GM19455 (cell line): Measurements from ENCODE around the gene CADM2.

Source experiments
- ATAC-seq: cut with Tn5 transposase; IDR thresholded peaks from one replicate; pipeline ENCODE4 v1.9.1; 2021; ENCODE audit not compliant: unreplicated experiment

Gene CADM2

DNA sequence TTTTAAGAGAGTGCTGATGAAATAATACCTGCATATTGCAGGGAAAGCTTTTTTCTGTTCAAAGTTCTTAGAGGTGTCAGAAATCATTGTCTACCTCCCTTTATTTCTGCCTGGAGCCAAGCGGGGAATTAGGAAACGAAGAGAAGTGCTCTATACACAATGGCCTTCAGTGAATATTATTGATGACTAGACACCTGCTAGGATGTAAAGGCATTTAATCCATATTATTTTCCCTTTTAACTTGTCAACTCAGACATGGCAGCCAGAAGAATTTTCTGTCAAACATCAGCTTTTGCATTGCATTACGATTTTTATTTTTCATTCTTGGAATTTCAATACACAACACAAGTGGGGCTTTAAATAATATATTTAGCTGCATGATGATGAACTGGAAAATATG, 24.7 kb downstream of the CADM2 start:
- no peak for ATAC-seq

DNA sequence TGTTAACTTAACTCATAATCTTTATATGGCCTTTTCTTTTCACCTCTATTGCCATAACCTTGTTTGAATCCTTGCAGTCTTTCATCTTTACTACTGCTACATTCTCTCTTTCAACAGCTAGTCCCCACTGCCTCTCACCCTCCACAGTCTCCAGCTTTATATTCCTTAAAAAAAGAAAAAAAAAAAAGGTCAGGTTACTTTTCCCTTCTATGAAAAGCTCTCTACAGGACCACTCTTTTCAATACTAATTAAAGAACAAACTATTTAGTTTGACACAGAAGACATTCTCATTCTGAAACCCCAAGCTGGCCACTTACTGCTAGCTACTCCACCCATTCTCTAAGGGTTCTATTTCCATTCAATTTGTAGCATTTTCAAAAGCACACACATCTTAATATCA, 25.6 kb downstream of the CADM2 start:
- ATAC-seq = no peak

DNA sequence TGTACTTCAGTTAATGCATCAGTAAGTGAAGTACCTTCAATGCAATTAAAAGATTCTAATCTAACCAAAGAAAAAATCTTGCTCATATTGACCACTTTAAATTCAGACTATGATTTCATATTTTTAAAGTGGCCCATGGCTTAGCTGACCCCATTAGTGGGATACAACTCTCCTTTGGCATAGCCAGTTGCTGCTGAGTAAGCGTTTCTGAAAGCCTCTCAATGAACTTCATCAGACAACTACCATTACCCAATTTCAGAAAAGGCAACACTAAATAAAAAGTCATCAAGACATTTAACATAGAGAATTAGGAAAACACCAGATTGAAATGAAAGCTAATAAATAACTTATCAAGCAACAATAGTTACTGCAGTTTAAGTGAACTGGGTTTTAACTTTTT, 27.0 kb downstream of the CADM2 start:
- ATAC-seq = no peak

DNA sequence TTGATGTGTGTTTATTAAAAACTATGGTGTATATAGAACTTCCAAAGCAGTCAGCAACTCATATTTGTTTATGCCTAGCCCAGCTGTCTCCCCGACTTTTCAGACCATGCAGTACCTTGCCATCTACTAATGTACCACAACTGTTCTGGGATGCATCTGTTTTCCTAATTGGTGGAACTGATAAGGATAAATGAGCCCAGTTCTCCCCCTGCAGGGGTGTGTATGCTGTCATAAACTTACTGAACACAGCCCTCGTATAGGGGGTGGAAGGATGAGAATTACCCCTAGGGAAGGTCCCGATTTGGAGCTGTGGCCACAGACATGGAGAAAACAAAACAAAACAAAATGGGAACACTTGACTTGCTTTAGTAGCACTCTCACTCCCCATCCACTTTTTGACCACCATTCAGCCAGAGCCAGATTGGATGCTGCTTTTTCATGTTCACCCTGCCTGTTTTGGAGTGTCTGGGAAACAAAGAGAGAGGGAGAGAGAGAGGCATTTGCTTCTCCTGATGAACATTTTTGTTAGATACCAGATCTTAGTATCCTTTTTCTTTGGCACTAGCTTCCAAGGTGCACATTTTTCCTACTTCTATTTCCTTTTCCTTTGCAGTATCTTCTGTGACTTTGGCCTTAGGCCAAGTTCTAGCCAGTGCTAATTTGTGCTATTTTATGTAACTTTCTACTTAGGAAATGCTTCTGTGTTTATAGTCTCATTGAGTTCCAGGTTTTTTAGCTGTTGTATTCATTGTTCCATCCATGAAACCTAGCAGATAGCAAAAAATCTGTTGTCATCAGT, 29.1 kb downstream of the CADM2 start:
- ATAC-seq = no peak

DNA sequence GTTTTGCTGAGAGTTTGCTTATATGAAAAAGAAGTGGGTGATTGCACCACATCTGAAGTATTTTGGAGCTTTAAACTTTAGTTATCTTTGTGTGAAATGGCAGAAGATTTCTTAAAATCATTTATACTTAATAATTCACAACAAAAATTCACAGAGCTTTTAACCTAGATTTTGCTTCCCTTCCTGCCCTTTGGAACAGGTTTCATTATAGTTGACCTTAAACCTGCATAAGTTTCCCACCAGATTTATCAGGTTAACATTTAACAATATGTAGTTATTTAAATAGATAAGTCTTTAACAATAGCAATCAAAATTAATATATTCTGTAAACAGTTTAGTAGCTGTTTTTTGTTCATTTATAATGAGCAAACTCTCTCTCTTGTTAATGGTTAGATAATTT, 30.3 kb downstream of the CADM2 start:
- no peak for ATAC-seq

DNA sequence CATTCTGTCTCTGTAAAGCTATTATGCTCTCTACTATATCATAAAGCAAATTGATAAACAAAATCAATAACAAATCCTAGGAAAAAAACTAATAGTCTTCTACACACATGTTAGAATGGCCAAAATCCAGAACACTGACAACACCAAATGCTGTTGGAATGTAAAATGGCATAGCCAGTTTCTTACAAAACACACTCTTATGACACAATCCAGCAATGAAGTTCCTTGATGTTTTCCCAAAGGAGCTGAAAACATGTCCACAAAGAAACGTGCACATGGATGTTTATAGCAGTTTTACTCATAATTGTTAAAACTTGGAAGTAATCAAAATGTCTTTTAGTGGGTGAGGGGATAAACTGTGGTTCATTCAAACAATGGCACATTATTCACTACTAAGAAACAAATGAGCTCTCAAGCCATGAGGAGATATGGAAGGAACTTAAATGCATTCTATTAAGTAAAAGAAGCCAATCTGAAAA, 32.7 kb downstream of the CADM2 start:
- no peak for ATAC-seq

DNA sequence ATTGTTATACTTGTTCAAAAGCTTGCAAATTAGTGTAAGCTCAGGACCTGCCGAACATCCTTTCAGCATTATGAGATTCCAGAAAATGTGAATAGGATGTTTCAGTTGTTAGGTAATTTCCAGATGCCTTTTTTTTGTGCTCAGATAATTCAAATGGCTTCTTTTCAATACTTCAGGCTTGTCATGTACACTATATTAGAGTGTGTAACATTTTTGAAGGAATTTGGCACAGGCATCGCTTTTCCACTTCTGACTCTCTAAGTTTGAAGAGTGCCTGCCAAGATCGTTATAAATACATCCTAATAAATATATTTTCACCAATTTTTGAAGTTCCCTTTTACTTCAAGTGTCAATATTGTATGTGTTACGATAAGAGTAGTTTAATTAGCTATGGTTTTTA, 35.2 kb downstream of the CADM2 start:
- no peak for ATAC-seq

DNA sequence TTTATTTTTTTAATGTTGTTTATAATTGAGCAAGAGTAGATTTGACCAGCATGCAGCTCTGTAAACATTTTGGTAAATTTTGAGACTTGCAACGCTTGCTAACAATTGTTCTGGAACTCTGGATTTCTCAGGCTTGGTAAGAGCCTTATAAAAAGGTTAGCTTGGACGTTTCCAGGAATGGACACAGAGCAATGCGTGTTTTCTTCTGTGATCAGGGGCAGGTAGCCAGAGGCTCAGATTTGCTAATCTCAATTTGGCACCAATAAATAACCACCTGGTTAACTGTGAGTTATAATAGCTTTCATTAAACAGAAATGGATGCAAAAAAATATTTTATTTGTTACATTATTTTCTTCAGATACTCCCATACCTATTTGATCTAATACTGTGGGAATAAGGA, 39.8 kb downstream of the CADM2 start:
- ATAC-seq = no peak

DNA sequence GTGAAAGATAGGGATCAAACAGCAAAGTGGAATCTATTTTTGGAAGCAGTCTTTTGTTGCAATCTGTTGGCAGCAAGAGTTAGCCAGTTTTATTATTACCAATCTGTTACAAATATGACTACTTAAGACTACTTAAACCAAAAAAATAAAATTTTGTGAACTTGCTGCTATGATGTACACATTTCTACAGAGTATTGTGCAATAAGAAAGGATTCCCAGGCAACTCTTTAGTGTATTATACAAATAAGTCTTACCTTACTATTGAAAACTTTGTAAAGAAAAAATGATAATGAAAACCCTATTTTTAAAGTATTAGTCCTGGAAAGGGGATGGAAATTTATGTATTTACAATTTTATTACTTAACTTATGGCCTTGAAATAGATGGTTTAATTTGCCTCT, 44.7 kb downstream of the CADM2 start:
- no peak for ATAC-seq

DNA sequence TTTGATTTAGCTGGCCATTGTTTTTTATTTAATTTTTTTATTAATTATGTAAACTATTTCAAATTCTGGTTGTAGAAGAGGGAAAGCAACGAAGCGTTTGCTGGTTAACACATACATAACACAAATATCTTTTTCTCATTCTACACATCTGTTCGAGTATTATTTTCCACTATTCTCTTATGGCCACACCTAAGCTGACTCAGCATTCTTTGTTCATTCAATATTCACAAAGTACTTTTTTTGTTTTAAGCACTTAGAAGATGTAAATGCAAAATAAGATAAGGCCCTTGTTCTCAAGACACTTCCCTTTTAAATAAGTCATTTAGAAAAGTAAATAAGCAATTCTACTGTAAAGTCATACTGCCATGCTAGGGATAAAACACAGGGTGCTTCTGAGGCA, 45.4 kb downstream of the CADM2 start:
- ATAC-seq = no peak

DNA sequence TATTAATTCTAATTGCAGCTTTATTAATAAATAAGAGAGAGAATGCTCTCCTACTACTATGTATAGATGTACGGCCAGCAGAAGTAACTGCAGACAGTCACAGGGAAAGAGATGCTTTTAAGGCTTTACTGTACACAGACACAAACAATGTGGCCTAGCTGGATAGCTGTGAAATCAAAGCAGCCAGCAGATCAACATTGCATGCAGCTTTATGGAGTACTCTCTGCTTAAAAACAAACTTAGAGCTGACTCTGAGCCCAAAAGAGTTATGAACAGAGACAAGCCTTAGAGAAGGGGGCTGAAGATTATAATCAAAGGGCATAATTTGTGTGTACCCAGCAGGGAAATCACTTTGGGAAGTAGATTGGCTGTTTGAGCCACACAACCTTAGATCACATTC, 47.2 kb downstream of the CADM2 start:
- ATAC-seq = no peak

DNA sequence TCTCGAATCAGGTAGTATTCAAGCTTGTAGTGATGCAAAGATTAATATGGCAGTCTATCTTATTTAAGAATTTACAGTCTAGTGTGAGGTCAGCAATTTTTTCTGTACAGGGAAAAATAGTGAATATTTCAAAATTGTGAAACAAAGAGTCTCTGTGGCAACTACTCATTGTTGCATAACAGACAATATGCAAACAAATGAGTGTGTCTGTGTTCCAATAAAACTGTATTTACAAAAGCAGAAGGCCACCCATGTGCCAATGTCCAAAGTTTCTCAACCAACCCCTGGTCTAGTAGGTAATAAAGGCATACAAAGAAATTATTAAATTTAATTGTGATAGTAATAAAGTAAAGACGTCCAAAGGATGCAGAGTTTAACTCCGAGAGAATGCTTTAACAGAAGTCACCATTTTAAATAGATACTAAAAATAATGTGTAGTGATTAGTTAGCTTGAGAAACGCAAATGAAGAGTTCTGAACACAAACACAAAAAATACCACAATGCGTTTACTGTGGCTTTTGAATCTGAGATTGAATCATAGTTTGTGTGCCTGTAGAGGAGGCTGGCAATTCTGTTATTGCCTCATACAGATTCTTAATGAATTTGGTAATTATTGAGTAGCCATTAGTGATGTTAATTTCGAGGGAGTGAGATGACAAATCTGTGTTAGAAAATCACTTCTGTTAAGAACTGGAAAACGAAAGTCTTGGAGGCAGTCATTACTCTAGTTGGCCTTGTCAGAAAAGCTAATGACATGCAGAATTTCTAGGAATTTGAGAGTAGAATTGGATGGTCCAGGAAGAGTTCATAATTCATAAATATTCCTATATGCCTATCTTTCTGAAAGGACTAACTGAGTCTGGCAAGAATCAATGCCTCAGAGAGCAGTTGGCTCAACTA, 48.7 kb downstream of the CADM2 start:
- no peak for ATAC-seq

DNA sequence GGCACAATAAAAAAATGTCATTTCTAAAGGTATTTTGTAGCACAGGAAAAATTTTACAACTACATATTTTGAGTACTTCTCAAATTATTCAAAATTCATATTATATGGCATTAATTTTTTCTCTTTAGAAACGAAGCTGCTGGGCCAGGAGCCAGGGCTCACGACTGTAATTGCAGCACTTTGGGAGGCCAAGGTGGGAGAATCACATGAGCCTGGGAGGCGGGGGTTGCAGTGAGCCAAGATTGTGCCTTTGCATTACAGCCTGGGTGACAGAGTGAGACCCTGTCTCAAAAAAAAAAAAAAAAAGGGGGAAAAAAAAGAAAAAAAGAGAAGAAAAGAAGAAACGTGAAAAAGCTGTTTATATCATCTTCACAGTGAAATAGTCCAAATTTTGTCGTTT, 62.0 kb downstream of the CADM2 start:
- no peak for ATAC-seq

DNA sequence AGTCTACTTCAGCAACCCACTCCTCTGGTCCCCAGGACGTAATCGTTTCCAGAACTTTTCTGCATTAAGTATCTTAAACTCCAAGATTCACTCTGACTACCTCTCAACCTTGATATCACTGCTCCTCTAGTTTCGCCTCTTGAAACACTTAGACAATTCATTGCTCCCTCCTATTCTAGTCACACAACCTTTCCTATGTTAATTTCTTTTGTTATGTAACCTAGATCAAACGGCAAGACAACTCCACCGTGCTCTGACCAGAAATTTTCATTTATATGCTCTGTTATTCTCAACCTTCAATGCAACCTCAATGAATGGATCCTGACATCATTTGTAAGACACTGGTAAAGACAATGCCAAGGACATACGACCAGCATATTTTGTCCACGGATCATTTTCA, 71.3 kb downstream of the CADM2 start:
- no peak for ATAC-seq

DNA sequence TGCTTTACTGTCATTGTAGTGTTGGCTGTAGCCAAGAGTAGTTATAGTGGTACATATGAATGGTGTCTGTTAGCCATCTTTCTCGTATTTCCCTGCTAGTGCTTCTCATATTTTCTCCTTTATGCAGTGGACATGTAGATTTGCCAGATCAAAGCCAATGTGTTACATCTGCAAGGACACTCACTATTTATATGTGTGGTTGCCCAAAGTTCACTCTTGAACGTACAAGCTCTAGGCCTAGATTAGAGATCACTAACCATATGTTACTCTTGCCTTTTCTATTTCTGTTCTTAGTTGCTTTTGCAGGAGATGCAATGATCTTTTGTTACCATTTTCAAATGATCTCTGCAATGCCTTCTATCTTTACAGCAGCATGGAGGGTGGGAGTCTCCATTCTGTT, 78.4 kb downstream of the CADM2 start:
- ATAC-seq = no peak

DNA sequence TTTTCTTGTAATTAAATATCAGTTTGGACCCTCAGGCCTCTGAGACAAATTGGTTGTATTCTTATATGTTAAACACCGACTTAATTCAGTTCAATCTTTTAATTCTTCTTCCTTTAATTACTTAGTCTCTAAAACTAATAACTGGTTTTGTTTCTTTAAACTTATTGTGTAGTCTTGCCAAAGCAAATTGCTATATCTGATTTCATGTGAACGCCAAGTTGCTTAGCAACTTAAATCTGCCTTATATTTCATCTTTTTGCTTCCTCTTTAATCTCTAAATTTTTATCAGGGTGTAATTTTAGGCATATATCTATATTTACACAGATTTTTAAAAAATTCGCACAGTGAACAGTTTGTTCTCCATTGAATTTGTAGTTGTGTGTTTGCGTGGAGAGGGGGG, 82.2 kb downstream of the CADM2 start:
- no peak for ATAC-seq

DNA sequence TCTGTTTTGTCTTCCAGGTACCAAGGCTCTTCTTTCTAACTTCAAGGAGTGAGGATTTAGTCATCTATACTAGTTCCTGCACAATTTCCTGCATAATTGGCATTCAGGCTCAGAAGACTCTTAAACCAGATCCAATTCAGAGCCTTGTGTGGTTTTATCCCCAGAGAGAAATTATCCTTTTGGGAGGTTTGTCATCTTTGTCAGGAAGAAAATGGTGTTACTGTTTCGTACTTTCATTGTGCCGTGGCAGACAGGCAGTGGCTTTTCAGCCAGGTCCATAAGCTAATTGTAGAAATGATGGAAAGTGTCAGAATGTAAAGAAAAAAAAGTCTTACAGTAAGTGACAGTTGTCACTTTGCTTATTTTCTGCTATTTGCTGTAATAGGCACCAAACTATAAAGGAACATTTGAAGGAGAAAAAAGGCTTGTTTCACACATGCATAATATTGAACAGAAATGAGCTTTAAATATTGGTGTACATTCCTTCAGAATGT, 82.8 kb downstream of the CADM2 start:
- no peak for ATAC-seq

DNA sequence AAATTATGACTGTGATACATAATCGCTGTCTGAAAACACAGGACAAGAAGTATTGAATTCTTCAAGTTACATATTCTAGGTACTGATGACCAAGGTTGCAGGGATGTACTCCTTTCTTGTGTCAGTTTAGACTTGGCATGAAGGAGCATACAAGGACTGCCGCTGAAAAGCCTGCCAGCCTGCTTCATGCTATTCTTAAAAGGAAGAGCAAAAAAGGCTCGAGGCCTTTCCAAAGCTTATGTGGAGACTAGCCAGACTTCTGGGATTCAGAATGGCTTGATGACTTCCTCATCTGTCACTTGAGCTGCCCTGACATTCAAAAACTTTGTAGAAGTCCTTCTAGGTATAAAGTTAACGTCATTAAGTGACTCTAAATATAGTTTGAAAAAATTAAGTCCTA, 92.0 kb downstream of the CADM2 start:
- ATAC-seq = no peak

DNA sequence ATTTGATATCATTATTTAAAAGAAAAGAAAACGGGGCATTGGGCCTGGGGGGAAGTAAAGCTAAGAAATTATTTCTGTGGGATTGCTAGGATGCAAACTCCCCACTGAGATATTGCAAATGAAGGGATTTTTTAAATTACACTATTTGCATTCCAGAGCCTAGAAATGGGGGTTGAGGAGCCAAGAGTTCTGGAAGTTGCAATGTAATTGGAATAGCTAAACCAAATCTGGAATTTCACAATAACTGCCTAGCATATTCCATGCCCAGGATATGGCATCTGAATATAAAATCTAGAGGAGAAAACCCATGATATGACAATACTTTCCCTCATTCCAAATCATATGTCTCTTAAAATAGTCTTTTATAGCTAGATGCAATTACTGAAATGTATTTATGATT, 93.0 kb downstream of the CADM2 start:
- no peak for ATAC-seq

DNA sequence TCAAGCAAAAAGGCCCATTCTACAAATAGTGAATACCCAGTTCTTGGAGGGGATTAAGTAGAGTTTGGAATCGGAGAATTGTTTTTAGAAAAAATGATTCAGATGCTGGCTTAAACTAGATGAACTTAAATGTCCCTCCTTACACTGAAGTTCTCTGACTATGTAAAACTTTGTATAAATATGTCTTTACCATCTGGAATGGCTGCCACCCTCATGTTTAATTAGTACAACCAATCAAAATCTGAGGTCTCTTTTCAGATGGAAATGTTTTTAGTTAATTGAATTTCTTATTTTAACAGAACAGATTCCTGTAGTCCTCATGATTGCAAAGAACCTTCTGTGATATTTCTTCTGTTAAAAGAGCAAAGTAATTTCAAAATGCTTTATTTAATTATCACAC, 94.8 kb downstream of the CADM2 start:
- ATAC-seq = no peak

DNA sequence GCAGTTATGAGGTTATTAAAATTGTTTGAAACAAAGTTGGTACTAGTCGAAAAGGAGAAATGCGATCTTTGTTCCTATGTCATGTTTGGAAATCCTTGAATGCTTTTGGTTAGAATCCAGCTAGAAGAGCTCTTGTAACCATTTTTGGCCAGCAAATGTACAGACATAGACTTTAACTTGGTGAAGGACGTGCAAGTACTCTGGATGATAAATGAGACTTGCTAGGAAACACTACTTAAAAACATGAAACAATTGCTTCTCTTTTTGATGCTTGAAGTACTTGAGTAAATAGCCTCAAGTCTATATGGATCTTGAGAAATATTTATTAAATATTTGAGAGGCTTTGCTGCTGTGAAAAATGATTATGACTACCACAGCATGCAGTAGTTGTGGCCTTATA, 95.8 kb downstream of the CADM2 start:
- ATAC-seq = no peak

DNA sequence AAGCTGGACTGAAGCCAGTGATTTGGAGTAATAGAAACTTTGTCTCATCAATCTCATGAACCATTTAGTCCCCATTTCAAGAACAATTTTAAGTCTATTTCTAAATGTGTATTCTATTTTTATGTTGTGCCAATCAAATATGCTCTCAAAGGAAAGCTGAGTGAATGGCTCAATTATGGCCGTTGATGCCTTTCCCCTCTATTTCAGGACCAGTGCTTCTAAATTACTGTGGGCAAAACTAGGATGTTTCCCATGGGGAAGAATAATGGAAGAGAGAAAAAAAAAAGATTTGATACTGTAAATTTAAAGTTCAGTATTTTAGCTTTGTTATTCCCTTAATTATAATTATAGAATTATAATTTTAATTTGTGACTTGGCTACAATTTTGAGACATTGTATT, 110.1 kb downstream of the CADM2 start:
- no peak for ATAC-seq
